Stimulated activated naive CD8-positive, alpha-beta T cell treated with anti-CD3 and anti-CD28 coated beads, Interleukin-15, Interleukin-2, amounts not matched to agents 100 U/mL and 50 U/mL, for 24 hours (primary cell): ENCODE results near the gene MRGPRF.

ENCODE experiments used
- ATAC-seq: fragments of 150-1000 bp; cut with Tn5 transposase; one replicate; pipeline ENCODE4 v1.10.0; 2021
- DNase-seq: peaks from one replicate; pipeline ENCODE4 v3.0.0; 2021

MRGPRF gene

GRCh38 chr11:69022260-69022659 lies 9.2 kb upstream of the MRGPRF start:
- DNase-seq: no peak
- no peak for ATAC-seq

GRCh38 chr11:69018924-69019323 lies 5.9 kb upstream of the MRGPRF start:
- ATAC-seq: no peak
- DNase-seq: no peak

- no peak for DNase-seq
Measured at GRCh38 chr11:69017951-69018350, 4.9 kb upstream of the MRGPRF start.

GRCh38 chr11:69014898-69015549 lies 2.0 kb upstream of the MRGPRF start:
- no peak for ATAC-seq
- no peak for DNase-seq

More at GRCh38 chr11:69017951-69018350, 4.9 kb upstream of the MRGPRF start:
- no peak for ATAC-seq

GRCh38 chr11:69014084-69014851 lies 1.2 kb upstream of the MRGPRF start:
- DNase-seq: no peak

GRCh38 chr11:69012092-69013008 lies 696 bp downstream of the MRGPRF start:
- DNase-seq: no peak
- no peak for ATAC-seq

More at GRCh38 chr11:69014084-69014851, 1.2 kb upstream of the MRGPRF start:
- no peak for ATAC-seq

- no peak for DNase-seq
- no peak for ATAC-seq
Measured at GRCh38 chr11:69011624-69012091, 1.4 kb downstream of the MRGPRF start.

GRCh38 chr11:69010964-69011623 lies 2.0 kb downstream of the MRGPRF start:
- peak; percentile 41 for ATAC-seq
- DNase-seq: peak; percentile 55

GRCh38 chr11:69010361-69010891 lies 2.6 kb downstream of the MRGPRF start:
- DNase-seq (no peak), ATAC-seq (no peak)

GRCh38 chr11:69009441-69010211 lies 3.4 kb downstream of the MRGPRF start:
- ATAC-seq (no peak), DNase-seq (no peak)

- DNase-seq (no peak), ATAC-seq (no peak)
Measured at GRCh38 chr11:69008737-69009440, 4.2 kb downstream of the MRGPRF start.

GRCh38 chr11:69007975-69008381 lies 5.1 kb downstream of the MRGPRF start:
- ATAC-seq (no peak), DNase-seq (no peak)

GRCh38 chr11:69006816-69007215 lies 6.2 kb downstream of the MRGPRF start:
- no peak for DNase-seq

GRCh38 chr11:69005631-69006368 lies 7.2 kb downstream of the MRGPRF start:
- no peak for DNase-seq
- no peak for ATAC-seq

More at GRCh38 chr11:69006816-69007215, 6.2 kb downstream of the MRGPRF start:
- no peak for ATAC-seq

- no peak for ATAC-seq
Measured at GRCh38 chr11:69005183-69005630, 7.8 kb downstream of the MRGPRF start.

GRCh38 chr11:69004411-69005182 lies 8.4 kb downstream of the MRGPRF start:
- DNase-seq (no peak), ATAC-seq (no peak)

More at GRCh38 chr11:69005183-69005630, 7.8 kb downstream of the MRGPRF start:
- no peak for DNase-seq

GRCh38 chr11:69003866-69004367 lies 9.1 kb downstream of the MRGPRF start:
- no peak for ATAC-seq
- DNase-seq: no peak

GRCh38 chr11:69003301-69003865 lies 9.7 kb downstream of the MRGPRF start:
- DNase-seq (no peak), ATAC-seq (peak; percentile 12)
